Left ventricle myocardium superior (tissue), 1 donor: ENCODE measurements around the gene CAMKMT. TPM values are rescaled to one million over a fixed set of nuclear protein-coding genes. Genes with fewer than 3 reads are reported as not detected.

ENCODE experiments used
- ATAC-seq: fragments of 200-7000 bp; cut with Tn5 transposase; one replicate; pipeline ENCODE4 v1.9.1; 2020; ENCODE audit warnings: mild to moderate bottlenecking, moderate library complexity
- DNase-seq: peaks from one replicate; pipeline ENCODE4 v3.0.0-alpha.2; 2020
- intact Hi-C: fragments of 100-400 bp; cut with micrococcal nuclease; formaldehyde crosslinking; loops from one replicate; pipeline ENCODE4 v1.11.0; 2022
- total RNA-seq: library from RNA; stranded (reverse); fragmentation: NEBNext Ultra II Directional; extraction: Animal tissue kit (Norgen Biotek cat#: 25700); gene quantifications from one replicate; pipeline ENCODE4 v1.2.1, GENCODE V29; 2021
- donor health status: DM: no; HTN: yes; CAD: no; lungs with severe emphysema.

CAMKMT gene
- total RNA-seq, 1 donor from 2014 or later, result 3.3 TPM

DNA sequence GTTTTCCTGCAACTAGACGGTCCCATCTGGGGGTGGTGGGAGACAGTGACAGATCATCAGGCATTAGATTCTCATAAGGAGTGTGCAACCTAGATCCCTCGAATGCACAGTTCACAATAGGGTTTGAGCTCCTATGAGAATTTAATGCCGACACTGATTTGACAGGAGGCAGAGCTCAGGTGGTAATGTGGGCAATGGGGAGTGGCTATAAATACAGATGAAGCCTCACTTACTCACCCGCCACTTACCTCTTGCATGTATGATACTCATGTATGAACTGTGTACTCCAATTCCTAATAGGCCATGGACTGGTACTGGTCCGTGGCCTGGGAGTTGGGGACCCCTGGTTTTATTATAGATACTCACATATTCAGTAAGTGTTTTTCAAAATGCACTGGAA, 457.3 kb downstream of the CAMKMT start:
- no peak for ATAC-seq
- intact Hi-C loops, result no loop called here
- DNase-seq, result no peak

DNA sequence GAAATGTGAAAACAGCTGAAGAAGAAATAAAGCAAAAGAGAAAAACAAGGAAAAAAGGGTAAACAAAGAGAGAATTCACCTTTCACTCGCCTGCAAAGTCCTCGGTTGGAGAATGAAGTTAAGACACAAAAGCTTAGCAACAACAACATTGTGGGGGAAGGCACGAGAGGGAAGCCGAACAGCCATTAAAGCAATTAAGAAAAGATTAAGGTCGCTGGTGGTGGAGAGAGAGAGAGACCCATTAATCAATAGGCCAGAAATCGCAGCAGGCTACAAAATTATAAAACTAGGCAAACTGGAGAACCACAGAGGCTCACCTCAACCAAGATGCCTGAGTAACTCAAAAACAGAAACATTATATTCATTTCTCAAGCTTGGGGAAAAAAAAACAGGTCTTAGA, 459.8 kb downstream of the CAMKMT start:
- DNase-seq (no peak), ATAC-seq (no peak)
- intact Hi-C loops, result no loop called here

DNA sequence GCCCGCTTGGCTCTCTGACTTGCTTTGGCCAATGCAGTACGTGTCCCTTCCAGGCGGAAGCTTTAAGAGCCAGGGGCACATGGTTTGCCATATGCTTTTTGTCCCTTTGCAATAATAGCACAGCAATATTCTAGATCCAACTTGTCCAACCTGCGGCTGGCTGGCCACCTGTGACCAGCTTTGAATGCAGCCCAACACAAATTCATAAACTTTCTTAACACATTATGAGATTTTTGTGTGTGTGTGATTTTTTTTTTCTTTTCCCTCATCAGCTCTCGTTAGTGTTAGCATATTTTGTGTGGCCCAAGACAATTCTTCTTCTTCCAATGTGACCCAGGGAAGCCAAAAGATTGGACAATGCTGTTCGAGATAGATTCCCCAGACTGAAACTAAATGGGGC, 460.4 kb downstream of the CAMKMT start:
- intact Hi-C loops, result no loop called here
- no peak for ATAC-seq
- no peak for DNase-seq

Other genes with a start within 250 kb of the CAMKMT start
- gene PPM1B, start 193.1 kb upstream of the CAMKMT start, total RNA-seq, result 56.7 TPM
- gene SLC3A1, start 86.5 kb upstream of the CAMKMT start, total RNA-seq, result not detected
- 81.9 TPM for gene PREPL, start 453 bp upstream of the CAMKMT start, total RNA-seq